H1 (cell line): ENCODE results near the gene ARTN. TPM values are rescaled to one million over a fixed set of nuclear protein-coding genes. Genes with fewer than 3 reads are reported as not detected.

Experiments
- CTCF ChIA-PET: fragments of 300-600 bp; sonication (Branson Sonifier 250); formaldehyde crosslinking; loops from one replicate; lab custom pipeline; 2021; ENCODE audit not compliant: partially characterized antibody; lab: Charles Lee
- POLR2A ChIA-PET: fragments of 300-600 bp; sonication (Branson Sonifier 250); formaldehyde crosslinking; loops from one replicate; lab custom pipeline; 2021; ENCODE audit warnings: inconsistent platforms; ENCODE audit not compliant: partially characterized antibody; lab: Charles Lee
- DNase-seq, 2 experiments: peaks; one replicate each; pipeline versions ENCODE4 v3.0.0 to v3.0.0-alpha.2; 2010 to 2022; ENCODE audit warnings: low spot score in 2 of 2, low read depth in 1 of 2, mixed read lengths in 1 of 2
- FAIRE-seq: peaks from 2 replicates; lab custom pipeline; 2011; peaks lifted over from hg19 to GRCh38; lab: Jason Lieb, UNC
- H2AFZ ChIP-seq: 2 replicates; pipeline ENCODE4 v1.8.1; 2012; ENCODE audit warnings: low read length, inconsistent platforms
- H2AK5ac ChIP-seq: 2 replicates; pipeline ENCODE4 v1.6.1; 2013; ENCODE audit warnings: low read depth, low read length
- H2BK120ac ChIP-seq: replicated peaks from 2 replicates; pipeline ENCODE3; 2013; ENCODE audit warnings: low read depth, low read length, inconsistent platforms
- H2BK12ac ChIP-seq: 2 replicates; pipeline ENCODE4 v1.6.1; 2013; ENCODE audit warnings: low read depth, low read length
- H2BK15ac ChIP-seq: 2 replicates; pipeline ENCODE4 v1.6.1; 2013; ENCODE audit warnings: low read length
- H2BK20ac ChIP-seq: 2 replicates; pipeline ENCODE4 v1.6.1; 2013; ENCODE audit warnings: low read length
- H2BK5ac ChIP-seq: 2 replicates; pipeline ENCODE4 v1.6.1; 2013; ENCODE audit warnings: low read depth, low read length
- H3K14ac ChIP-seq: 2 replicates; pipeline ENCODE4 v1.6.1; 2013; ENCODE audit warnings: inconsistent platforms; ENCODE audit not compliant: insufficient read length
- H3K18ac ChIP-seq: 2 replicates; pipeline ENCODE4 v1.6.1; 2013; ENCODE audit warnings: low read length; ENCODE audit errors: extremely low read depth
- H3K23ac ChIP-seq: 2 replicates; pipeline ENCODE4 v1.6.1; 2013; ENCODE audit warnings: inconsistent platforms; ENCODE audit not compliant: insufficient read length
- H3K23me2 ChIP-seq: 2 replicates; pipeline ENCODE4 v1.6.1; 2013; ENCODE audit warnings: low read depth, low read length
- H3K27ac ChIP-seq: 2 replicates; pipeline ENCODE4 v1.6.1; 2011; ENCODE audit warnings: low read depth, low read length, inconsistent platforms
- H3K27me3 ChIP-seq, 4 experiments: replicated peaks in 1 of 4; 1 replicate in 1 of 4; 2 replicates in 3 of 4; pipeline versions ENCODE4 v1.6.1 to v1.8.1; 2011 to 2013; ENCODE audit warnings: low read length in 3 of 4, mild to moderate bottlenecking in 3 of 4, inconsistent platforms in 2 of 4, mixed read lengths in 2 of 4, moderate library complexity in 1 of 4; ENCODE audit not compliant: control insufficient read depth in 3 of 4, insufficient read depth in 3 of 4; ENCODE audit errors: extremely low read depth in 1 of 4
- H3K36me3 ChIP-seq, 4 experiments: 2 replicates each; pipeline versions ENCODE4 v1.6.1 to v1.8.1; 2011 to 2013; ENCODE audit warnings: mild to moderate bottlenecking in 4 of 4, low read length in 3 of 4, moderate library complexity in 2 of 4, control low read depth in 1 of 4, inconsistent platforms in 1 of 4; ENCODE audit not compliant: insufficient read depth in 4 of 4, control insufficient read depth in 2 of 4
- H3K4ac ChIP-seq: replicated peaks from 2 replicates; pipeline ENCODE3; 2013; ENCODE audit warnings: low read length, low read depth, mixed read lengths, inconsistent platforms; ENCODE audit not compliant: insufficient read length
- H3K4me1 ChIP-seq, 4 experiments: replicated peaks in 1 of 4; 1 replicate in 1 of 4; 2 replicates in 3 of 4; pipeline versions ENCODE4 v1.6.1 to v1.8.1; 2011 to 2013; ENCODE audit warnings: low read length in 3 of 4, inconsistent platforms in 2 of 4, mixed read lengths in 1 of 4; ENCODE audit not compliant: insufficient read depth in 4 of 4, control insufficient read depth in 3 of 4
- H3K4me2 ChIP-seq, 2 experiments: 2 replicates each; pipeline versions ENCODE4 v1.6.1 to v1.8.1; 2011 to 2013; ENCODE audit warnings: low read depth in 2 of 2, low read length in 2 of 2, control low read depth in 1 of 2, inconsistent platforms in 1 of 2, mild to moderate bottlenecking in 1 of 2; ENCODE audit not compliant: insufficient read depth in 1 of 2
- H3K4me3 ChIP-seq, 4 experiments: fragments of 200-600, 300-600 bp in 1 of 4; sonication (generic), shearing (Covaris generic), sonication (Bioruptor Twin) in 1 of 4; 2 replicates each; pipeline versions ENCODE4 v1.5.1 to v1.8.1; 2011 to 2016; ENCODE audit warnings: low read length in 4 of 4, low read depth in 3 of 4, control low read depth in 2 of 4, inconsistent platforms in 2 of 4, mild to moderate bottlenecking in 2 of 4, mixed read lengths in 1 of 4, moderate library complexity in 1 of 4; ENCODE audit not compliant: insufficient read depth in 2 of 4; ENCODE audit errors: extremely low read depth in 1 of 4
- H3K56ac ChIP-seq: replicated peaks from 2 replicates; pipeline ENCODE3; 2013; ENCODE audit warnings: low read depth, mild to moderate bottlenecking, mixed read lengths, low read length, inconsistent platforms; ENCODE audit not compliant: insufficient read length
- H3K79me1 ChIP-seq: 2 replicates; pipeline ENCODE4 v1.6.1; 2013; ENCODE audit warnings: low read depth, low read length, control low read depth
- H3K79me2 ChIP-seq, 2 experiments: 2 replicates each; pipeline versions ENCODE4 v1.6.1 to v1.8.1; 2012 to 2013; ENCODE audit warnings: low read length in 2 of 2, mild to moderate bottlenecking in 2 of 2, inconsistent platforms in 1 of 2; ENCODE audit not compliant: insufficient read depth in 2 of 2, control insufficient read depth in 1 of 2
- H3K9ac ChIP-seq, 4 experiments: replicated peaks in 1 of 4; 1 replicate in 1 of 4; 2 replicates in 3 of 4; pipeline versions ENCODE4 v1.6.1 to v1.8.1; 2011 to 2013; ENCODE audit warnings: low read depth in 3 of 4, low read length in 3 of 4, control low read depth in 2 of 4, mild to moderate bottlenecking in 2 of 4, moderate library complexity in 2 of 4, inconsistent platforms in 1 of 4; ENCODE audit errors: extremely low read depth in 1 of 4
- H3K9me3 ChIP-seq, 2 experiments: 2 replicates each; pipeline versions ENCODE4 v1.6.1 to v1.8.1; 2012 to 2013; ENCODE audit warnings: mild to moderate bottlenecking in 2 of 2, moderate library complexity in 2 of 2, control low read depth in 1 of 2, inconsistent platforms in 1 of 2, low read depth in 1 of 2, low read length in 1 of 2, mixed read lengths in 1 of 2; ENCODE audit not compliant: insufficient read depth in 2 of 2
- H4K20me1 ChIP-seq, 2 experiments: replicated peaks in 1 of 2; 2 replicates each; pipeline versions ENCODE3 to v1.8.1; 2011 to 2013; ENCODE audit warnings: inconsistent platforms in 2 of 2, low read length in 2 of 2, mild to moderate bottlenecking in 1 of 2; ENCODE audit not compliant: insufficient read depth in 2 of 2, control insufficient read depth in 1 of 2
- H4K5ac ChIP-seq: 2 replicates; pipeline ENCODE4 v1.6.1; 2013; ENCODE audit warnings: low read length, low read depth, mixed read lengths, inconsistent platforms; ENCODE audit not compliant: insufficient read length
- H4K8ac ChIP-seq: 2 replicates; pipeline ENCODE4 v1.8.0; 2013; ENCODE audit warnings: mild to moderate bottlenecking, moderate library complexity, low read length, inconsistent platforms; ENCODE audit not compliant: insufficient read depth; ENCODE audit errors: extremely low read depth
- H4K91ac ChIP-seq: replicated peaks from 2 replicates; pipeline ENCODE3; 2013; ENCODE audit warnings: low read length, mixed read lengths, inconsistent platforms; ENCODE audit not compliant: insufficient read length
- ATF2 ChIP-seq: IDR thresholded peaks from 2 replicates; pipeline ENCODE4 v1.6.1; 2012; ENCODE audit warnings: low read length, inconsistent platforms
- ATF3 ChIP-seq: IDR thresholded peaks from 2 replicates; pipeline ENCODE4 v1.6.1; 2011; ENCODE audit warnings: low read depth, mild to moderate bottlenecking, low read length; ENCODE audit not compliant: insufficient read depth
- CREB1 ChIP-seq: IDR thresholded peaks from 2 replicates; pipeline ENCODE4 v1.6.1; 2012; ENCODE audit warnings: inconsistent platforms
- KDM1A ChIP-seq: fragments of 200-600, 300-600 bp; sonication (generic); IDR thresholded peaks from 2 replicates; pipeline ENCODE4 v1.7.1; 2016; ENCODE audit warnings: mild to moderate bottlenecking, low read length, borderline replicate concordance
- MAFK ChIP-seq: IDR thresholded peaks from 2 replicates; pipeline ENCODE4 v1.6.1; 2012; ENCODE audit warnings: low read depth, mild to moderate bottlenecking, improper control_type of control experiment, low read length
- RFX5 ChIP-seq: IDR thresholded peaks from 2 replicates; pipeline ENCODE4 v1.6.1; 2011; ENCODE audit warnings: low read depth, low read length, improper control_type of control experiment, borderline replicate concordance
- SAP30 ChIP-seq: fragments of 300-600 bp; sonication (generic); IDR thresholded peaks from 2 replicates; pipeline ENCODE4 v1.7.1; 2012; ENCODE audit warnings: low read length, moderate library complexity, mild to moderate bottlenecking, inconsistent platforms; ENCODE audit not compliant: insufficient read depth, insufficient replicate concordance
- SIN3A ChIP-seq, 2 experiments: IDR thresholded peaks in 1 of 2; conservative IDR thresholded peaks in 1 of 2; 2 replicates each; pipeline ENCODE4 v1.6.1; 2011 to 2012; ENCODE audit warnings: low read length in 2 of 2, improper control_type of control experiment in 1 of 2, low read depth in 1 of 2, mild to moderate bottlenecking in 1 of 2
- TAF1 ChIP-seq: IDR thresholded peaks from 2 replicates; pipeline ENCODE4 v1.6.1; 2011; ENCODE audit warnings: mild to moderate bottlenecking, low read depth, low read length
- YY1 ChIP-seq: IDR thresholded peaks from 2 replicates; pipeline ENCODE4 v1.6.1; 2011; ENCODE audit warnings: low read depth, mild to moderate bottlenecking, low read length
- WGBS, 2 experiments: shearing (Covaris generic) in 1 of 2; methylation state at CpG; one replicate each; pipeline versions ENCODE4 v1.1.6 to v1.1.7; 2013 to 2015; ENCODE audit warnings: low lambda C conversion rate in 2 of 2, mixed read lengths in 2 of 2, inconsistent platforms in 1 of 2, low coverage in 1 of 2, missing lambda C conversion rate in 1 of 2; ENCODE audit not compliant: insufficient replicate concordance in 2 of 2, insufficient coverage in 1 of 2, insufficient read length in 1 of 2; ENCODE audit errors: extremely low coverage in 1 of 2, missing lambda C conversion rate in 1 of 2; 5-methylcytosine and 5-hydroxymethylcytosine counted together
- polyA plus RNA-seq, 7 experiments: library from polyadenylated mRNA; depleted of rRNA in 3 of 7; stranded (reverse) in 5 of 7; unstranded in 2 of 7; fragments of >200 nt in 5 of 7; fragments of 200-250 nt in 2 of 7; gene quantifications; 1 replicate in 5 of 7; 2 replicates in 1 of 7; 4 replicates in 1 of 7; pipeline versions ENCODE4 v1.2.1 to v1.2.3, GENCODE V29; 2011 to 2013; ENCODE audit warnings: missing spikeins in 2 of 7, mixed read lengths in 2 of 7
- total RNA-seq: library from RNA; stranded (reverse); fragmentation: NEBNext Ultra II Directional; extraction: Animal tissue kit (Norgen Biotek cat#: 25700); gene quantifications from 2 replicates; pipeline ENCODE4 v1.2.1, GENCODE V29; 2021

ARTN gene
- total and polyA plus RNA-seq, 2 of the 8 experiments (the other 6 are each of a cell fraction or from before 2014, with no cell fraction given) = 13.5 to 22.7 TPM

GRCh38 chr1:43930949-43931275 lies 2.7 kb upstream of the ARTN start:
- no peak overlapping the region for H2BK5ac ChIP-seq
- no peak overlapping the region for H3K14ac ChIP-seq
- H3K4me3 ChIP-seq = no peak overlapping the region
- peaks cover 0 to 8% (median 4%) of the 10 kb centered on the region in 4 experiments; a peak in 5 of 7 replicates for H3K27me3 ChIP-seq
- H3K9me3 ChIP-seq = no peaks in the 10 kb centered on the region
- H2BK12ac ChIP-seq = 0 out of 2 replicates have a peak overlapping the region, but pooled peaks have one; percentile 1
- no peak overlapping the region for H4K5ac ChIP-seq
- H2BK15ac ChIP-seq = peak overlapping the region; percentile 89; the same call in 1 of the 2 replicates
- POLR2A ChIA-PET = interaction anchor here (0.7 to 8.0 kb wide), 8 partner anchors 10 to 166 kb away, joined by 3 to 89 read pairs (median 3); partner anchors contain the start of gene IPO13
- H3K79me2 ChIP-seq = no peaks in the 10 kb centered on the region
- no peak overlapping the region for H2BK120ac ChIP-seq
- H4K8ac ChIP-seq = no peak overlapping the region
- no peak overlapping the region for H2BK20ac ChIP-seq
- no peak for TF ChIP-seq TAF1
- TF ChIP-seq ATF2 = no peak
- no peak for TF ChIP-seq ATF3
- no peak for TF ChIP-seq SIN3A (conservative IDR thresholded peaks at IDR 0.05 in 1 of 2, IDR thresholded peaks at IDR 0.05 in 1 of 2; ENCODE audit: low read depth in 1 of 2, low read length in 2 of 2)
- no peak for TF ChIP-seq MAFK
- no peak for TF ChIP-seq KDM1A
- TF ChIP-seq CREB1 = no peak
- TF ChIP-seq YY1 = no peak
- no peak for TF ChIP-seq RFX5
- TF ChIP-seq SAP30 = no peak
- peak overlapping the region; percentile 15 for H3K4ac ChIP-seq
- H3K27ac ChIP-seq = no peak overlapping the region
- H3K9ac ChIP-seq = no peak overlapping the region
- H3K56ac ChIP-seq = no peak overlapping the region
- H3K4me2 ChIP-seq = no peak overlapping the region
- CTCF ChIA-PET = interaction anchor here (0.7 to 18.6 kb wide), 48 partner anchors 11 to 387 kb away, joined by 3 to 618 read pairs (median 5); partner anchors contain the start of genes B4GALT2 and IPO13
- no peak overlapping the region for H2AK5ac ChIP-seq
- FAIRE-seq (no peak), DNase-seq (no peak)
- H3K23me2 ChIP-seq = peaks cover 9% of the 10 kb centered on the region; the same call in 1 of the 2 replicates
- WGBS, 2 experiments = 92% methylated on average over 4 of the region's 4 CpGs; no CpG with 5 or more reads in 1 of the 2 experiments
- no peaks in the 10 kb centered on the region for H3K36me3 ChIP-seq
- peaks cover 11 to 28% (median 21%) of the 10 kb centered on the region in 4 experiments for H3K4me1 ChIP-seq
- H4K91ac ChIP-seq = no peak overlapping the region
- H3K18ac ChIP-seq = no peak overlapping the region
- H4K20me1 ChIP-seq = no peaks in the 10 kb centered on the region
- no peak overlapping the region for H3K23ac ChIP-seq
- no peak overlapping the region for H2AFZ ChIP-seq
- no peaks in the 10 kb centered on the region for H3K79me1 ChIP-seq
